ENCODE measurements around the gene MTMR12. TPM values are rescaled to one million over a fixed set of nuclear protein-coding genes. Genes with fewer than 3 reads are reported as not detected.

Gene MTMR12
- total and polyA plus RNA-seq, 2 of the 8 experiments (the other 6 are each of a cell fraction or from before 2014, with no cell fraction given) = 19.1 to 59.3 TPM

GRCh38 chr5:32283061-32283460 is 29.7 kb downstream of the MTMR12 start (continued):
- no peak for TF ChIP-seq CBX5 (IDR thresholded peaks at IDR 0.05; ENCODE audit: low read depth, low read length)
- no peak for TF ChIP-seq FOSL1 (IDR thresholded peaks at IDR 0.05; ENCODE audit: insufficient read depth, low read depth, low read length)
- no peak for TF ChIP-seq CHD2 (IDR thresholded peaks at IDR 0.05; ENCODE audit: low read length)
- TF ChIP-seq SIX5 (IDR thresholded peaks at IDR 0.05; ENCODE audit: low read depth, low read length) = no peak
- TF ChIP-seq SP4 (IDR thresholded peaks at IDR 0.05; ENCODE audit: low read length) = no peak
- no peak for TF ChIP-seq HDAC6 (IDR thresholded peaks at IDR 0.05; ENCODE audit: low read depth, low read length)
- no peak for TF ChIP-seq CEBPB (IDR thresholded peaks at IDR 0.05; ENCODE audit: low read depth, low read length)
- TF ChIP-seq RXRA (IDR thresholded peaks at IDR 0.05; ENCODE audit: insufficient read depth, low read depth, low read length) = no peak
- no peak for TF ChIP-seq JUN (IDR thresholded peaks at IDR 0.05; ENCODE audit: low read depth, low read length)
- TF ChIP-seq KDM1A (IDR thresholded peaks at IDR 0.05; ENCODE audit: borderline replicate concordance, low read length) = no peak
- TF ChIP-seq CHD7 (IDR thresholded peaks at IDR 0.05; ENCODE audit: insufficient replicate concordance, low read length) = no peak
- TF ChIP-seq ATF3 (IDR thresholded peaks at IDR 0.05; ENCODE audit: insufficient read depth, low read depth, low read length) = no peak

Measured in H1 (cell line).